ENCODE measurements around the gene DNAJC18.

GRCh38 chr5:139416651-139417050 lies 22.7 kb downstream of the DNAJC18 start:
- TF ChIP-seq CTCF (IDR thresholded peaks at IDR 0.05), result no peak
- no peak for TF ChIP-seq POLR2A (IDR thresholded peaks at IDR 0.05)

Data from gastroesophageal sphincter (tissue), 3 donors.